HG02759 (cell line): Measurements from ENCODE around the gene GET4.
"Not testable (repeated sequence)": the region's sequence is repeated elsewhere in the genome, so short reads cannot be mapped to it uniquely, and the experiment has no call there.

Experiments
- ATAC-seq: cut with Tn5 transposase; IDR thresholded peaks from one replicate; pipeline ENCODE4 v1.9.1; 2021; ENCODE audit warnings: mild to moderate bottlenecking, moderate library complexity; ENCODE audit not compliant: unreplicated experiment

GET4 gene

DNA sequence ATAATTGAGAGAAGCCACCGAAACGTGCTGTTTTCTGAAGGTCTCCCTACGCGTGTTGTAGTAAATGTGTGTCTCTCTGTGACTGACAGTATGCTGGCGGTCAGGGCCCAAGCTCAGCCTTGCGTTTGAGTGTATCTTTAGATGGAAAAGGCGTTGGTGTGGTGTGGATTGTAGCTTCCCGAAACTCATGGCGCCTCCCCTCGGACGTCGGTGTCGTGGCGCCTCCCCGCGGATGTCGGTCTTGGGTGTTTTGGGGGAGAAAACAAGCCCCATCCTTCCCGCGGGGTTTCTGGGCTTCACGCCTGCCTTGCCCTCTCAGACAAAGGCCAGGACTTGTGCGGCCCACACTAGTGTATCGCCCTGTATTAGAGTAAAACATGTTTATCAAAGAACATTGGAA is 31.3 kb upstream of the GET4 start:
- ATAC-seq, result no peak

DNA sequence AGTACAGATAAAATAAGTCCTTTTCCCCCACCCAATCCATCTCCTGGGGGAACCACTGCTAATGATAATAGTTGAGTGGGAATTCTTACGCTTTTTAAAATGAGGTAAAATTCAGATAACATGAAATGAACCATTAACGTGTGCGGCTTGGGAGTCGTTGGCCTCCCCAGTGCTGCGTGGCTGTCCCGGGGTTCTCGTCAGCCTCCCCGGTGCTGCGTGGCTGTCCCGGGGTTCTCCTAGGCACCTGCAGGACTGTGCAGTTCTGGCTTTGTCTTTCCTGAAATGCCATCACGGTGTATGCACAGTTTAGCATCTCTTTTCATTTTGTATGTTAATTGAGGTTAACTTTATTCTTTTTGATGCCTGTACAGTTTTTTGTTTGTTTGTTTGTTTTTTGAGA is 30.6 kb upstream of the GET4 start:
- no peak for ATAC-seq

GRCh38 chr7:846958-847650 is 29.2 kb upstream of the GET4 start:
- not testable (repeated sequence) for ATAC-seq

- not testable (repeated sequence) for ATAC-seq
Observed at GRCh38 chr7:847728-848127, 28.6 kb upstream of the GET4 start.

- no peak for ATAC-seq
Observed at GRCh38 chr7:849145-849544, 27.2 kb upstream of the GET4 start.

DNA sequence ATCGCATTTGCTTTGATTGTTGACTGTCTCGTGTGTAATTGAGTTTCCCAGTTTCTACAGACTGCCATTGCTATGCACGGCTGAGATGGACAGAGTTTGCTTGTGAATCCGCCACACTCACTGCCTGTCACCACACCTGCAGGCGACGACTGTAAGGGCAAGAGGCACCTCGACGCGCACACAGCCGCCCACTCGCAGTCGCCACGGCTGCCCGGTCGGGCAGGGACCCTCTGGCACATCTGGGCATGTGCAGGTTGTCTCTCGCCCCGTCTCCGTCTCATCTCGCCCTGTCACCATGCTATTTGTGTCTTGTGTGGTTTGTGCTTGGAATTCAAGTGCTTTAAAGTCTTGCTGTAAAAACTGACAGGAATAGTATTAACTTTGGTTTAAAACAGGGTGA is 26.6 kb upstream of the GET4 start:
- no peak for ATAC-seq

GRCh38 chr7:851204-851603 is 25.1 kb upstream of the GET4 start:
- ATAC-seq, result no peak

- no peak for ATAC-seq
Observed at GRCh38 chr7:853366-854117, 22.8 kb upstream of the GET4 start.

- no peak for ATAC-seq
Observed at GRCh38 chr7:854118-854775, 22.1 kb upstream of the GET4 start.

DNA sequence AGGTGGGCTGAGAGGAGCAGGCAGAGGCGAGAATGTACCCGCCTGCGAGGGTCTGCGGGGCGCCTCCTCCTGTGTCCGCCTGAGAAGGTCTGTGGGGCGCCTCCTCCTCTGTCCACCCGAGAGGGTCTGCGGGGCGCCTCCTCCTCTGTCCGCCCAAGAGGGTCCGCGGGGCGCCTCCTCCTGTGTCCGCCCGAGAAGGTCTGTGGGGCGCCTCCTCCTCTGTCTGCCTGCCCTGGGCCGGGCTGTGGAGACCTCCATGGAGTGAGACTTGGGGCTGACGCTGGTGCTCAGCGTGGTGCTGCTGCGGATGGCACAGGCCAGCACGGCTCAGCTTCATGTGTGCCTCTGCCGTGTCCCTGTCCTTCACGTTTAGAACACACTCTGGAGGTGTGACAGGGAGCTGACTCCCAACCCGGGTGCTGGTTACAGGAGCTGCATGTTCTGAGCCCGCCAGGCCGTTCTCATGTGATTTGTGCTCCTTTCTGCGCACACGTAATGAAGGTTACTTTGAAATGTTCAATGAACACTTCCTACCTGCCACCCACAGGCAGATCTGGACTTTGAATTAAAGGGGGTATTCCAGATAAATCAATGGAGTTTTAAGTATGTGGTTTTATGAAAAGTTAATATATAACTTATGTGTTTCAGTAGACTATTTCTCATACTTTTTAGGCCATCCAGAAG is 20.5 kb upstream of the GET4 start:
- no peak for ATAC-seq

DNA sequence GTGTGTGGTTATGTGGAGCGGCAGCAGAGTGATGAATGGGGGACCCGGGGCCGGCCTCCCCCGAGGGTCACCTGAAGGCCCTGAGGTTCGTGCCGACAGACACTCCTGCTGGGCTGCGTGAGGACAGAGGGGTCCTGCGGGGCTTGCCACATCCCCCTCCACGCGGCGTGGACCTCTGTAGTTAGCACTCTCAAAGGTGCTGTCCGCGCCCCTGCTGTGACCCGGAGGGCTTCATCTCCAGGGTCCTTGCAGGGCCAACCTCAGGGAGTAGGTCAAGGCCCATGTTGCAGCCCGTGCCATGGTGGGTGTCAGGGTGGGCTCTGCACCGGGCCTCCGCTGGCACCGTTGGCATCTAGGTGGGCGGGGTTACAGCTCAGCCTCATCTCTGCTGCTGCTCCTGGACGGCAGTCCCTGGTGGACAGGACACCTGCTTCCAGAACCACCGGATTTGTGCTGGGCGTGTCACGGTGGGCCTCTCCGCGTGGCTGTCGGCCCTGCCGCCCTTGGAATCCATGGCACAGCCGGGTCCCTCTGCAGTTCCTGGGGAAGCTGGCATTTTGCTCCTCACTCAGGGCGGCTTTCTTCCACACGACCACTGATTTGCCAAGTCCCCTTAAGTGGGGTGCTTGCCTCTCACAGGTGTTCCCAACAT is 19.8 kb upstream of the GET4 start:
- ATAC-seq, result no peak

GRCh38 chr7:857661-858060 is 18.7 kb upstream of the GET4 start:
- ATAC-seq, result no peak

DNA sequence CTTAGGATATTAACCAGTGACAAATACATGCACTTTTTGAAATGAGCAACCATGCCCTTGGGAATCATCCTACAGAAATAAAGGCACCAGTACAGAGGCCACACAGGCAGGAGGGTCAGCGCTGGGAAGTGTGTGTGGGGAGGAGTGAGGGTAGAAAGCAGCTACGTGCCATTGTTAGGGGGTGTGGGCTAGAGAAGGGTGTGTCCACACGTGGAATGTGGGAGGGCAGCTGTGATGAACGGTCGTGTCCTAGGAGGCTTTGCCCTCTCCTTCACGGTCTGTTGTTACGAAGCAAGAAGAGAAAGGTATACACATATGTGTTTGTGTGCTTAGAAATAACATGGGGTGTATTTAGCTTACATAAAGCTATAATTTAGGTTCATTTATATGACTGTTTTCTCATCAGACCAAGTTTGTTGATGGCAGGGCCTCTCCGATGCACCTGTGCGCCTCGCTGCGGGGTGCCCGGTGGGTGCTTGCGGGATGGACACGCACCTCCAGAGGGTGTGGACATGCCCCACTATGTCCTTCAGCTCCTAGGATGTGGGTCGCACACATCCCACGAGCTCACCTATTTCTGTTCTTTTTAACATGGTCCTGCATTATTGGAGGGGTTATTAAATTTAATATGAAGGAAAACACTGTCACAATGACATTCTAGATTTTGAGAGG is 16.9 kb upstream of the GET4 start:
- no peak for ATAC-seq

DNA sequence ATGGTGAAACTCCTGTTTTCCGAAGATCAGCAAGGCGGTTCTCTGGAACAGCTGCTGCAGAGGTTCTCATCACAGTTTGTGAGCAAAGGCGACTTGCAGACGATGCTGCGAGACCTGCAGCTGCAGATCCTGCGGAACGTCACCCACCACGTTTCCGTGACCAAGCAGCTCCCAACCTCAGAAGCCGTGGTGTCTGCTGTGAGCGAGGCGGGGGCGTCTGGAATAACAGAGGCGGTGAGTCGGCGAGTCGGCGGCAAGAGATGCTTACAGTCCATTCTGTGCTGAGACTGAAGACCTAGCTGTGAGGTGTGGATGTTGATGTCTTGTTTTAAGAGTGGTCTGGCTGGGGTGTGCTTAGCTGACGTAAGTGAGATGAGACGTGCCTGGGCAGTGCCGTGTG is 16.2 kb upstream of the GET4 start:
- no peak for ATAC-seq

GRCh38 chr7:861222-861621 is 15.1 kb upstream of the GET4 start:
- no peak for ATAC-seq

GRCh38 chr7:862157-862556 is 14.2 kb upstream of the GET4 start:
- no peak for ATAC-seq

GRCh38 chr7:863106-863505 is 13.2 kb upstream of the GET4 start:
- ATAC-seq, result no peak

DNA sequence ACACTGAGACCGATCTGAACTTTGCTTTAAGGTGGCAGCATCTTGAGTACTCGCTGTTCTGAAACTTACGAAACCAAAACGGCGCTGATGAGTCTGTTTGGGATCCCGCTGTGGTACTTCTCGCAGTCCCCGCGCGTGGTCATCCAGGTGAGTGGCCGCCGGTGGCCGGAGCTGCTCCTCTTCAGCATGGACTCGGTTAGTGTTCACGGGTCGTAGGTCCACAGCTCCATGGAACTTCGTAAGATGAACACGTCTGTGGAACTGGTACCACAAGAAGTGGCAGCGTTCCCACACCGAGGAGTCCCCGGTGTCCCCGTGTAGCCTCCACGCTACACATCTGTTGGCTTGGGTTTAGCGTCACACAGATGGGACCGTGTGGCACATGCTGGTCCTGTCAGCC is 10.4 kb upstream of the GET4 start:
- ATAC-seq, result no peak

DNA sequence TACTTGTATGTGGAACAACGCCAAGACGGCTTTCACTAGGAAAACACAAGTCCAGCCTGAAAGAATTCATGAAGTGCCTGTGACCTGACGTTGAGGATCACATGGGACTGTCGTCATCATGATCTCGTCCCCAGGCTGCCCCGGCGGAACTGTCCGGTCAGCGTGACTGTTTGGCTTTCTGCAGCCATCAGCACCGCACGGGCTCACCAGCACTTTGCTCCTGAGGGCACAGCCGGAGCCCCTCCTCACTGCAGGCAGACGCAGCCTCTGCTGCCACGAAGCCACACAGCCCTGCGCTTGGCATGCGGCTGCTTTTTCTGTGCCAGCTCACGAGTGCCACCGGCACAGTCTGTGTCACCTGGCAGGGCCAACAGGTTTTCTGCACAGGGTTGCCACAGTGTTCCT is 9.4 kb upstream of the GET4 start:
- no peak for ATAC-seq

- ATAC-seq, result no peak
Observed at GRCh38 chr7:867406-868188, 8.8 kb upstream of the GET4 start.
